ENCODE measurements around the gene EVI2B. TPM values are rescaled to one million over a fixed set of nuclear protein-coding genes. Genes with fewer than 3 reads are reported as not detected.

The EVI2B gene
- total RNA-seq, 1 experiment from 2014 or later: 0.20 TPM

- TF ChIP-seq CTCF (IDR thresholded peaks at IDR 0.05 in 2 of 3, conservative IDR thresholded peaks at IDR 0.05 in 1 of 3; ENCODE audit: borderline replicate concordance in 1 of 3, insufficient read depth in 1 of 3, low read depth in 2 of 3, low read length in 2 of 3): no peak
- no peak for TF ChIP-seq EZH2phosphoT487 (IDR thresholded peaks at IDR 0.05; ENCODE audit: borderline replicate concordance)
- TF ChIP-seq SRF (IDR thresholded peaks at IDR 0.05; ENCODE audit: low read depth): no peak
Observed at GRCh38 chr17:31296142-31296541, 17.7 kb downstream of the EVI2B start (continued).

DNA sequence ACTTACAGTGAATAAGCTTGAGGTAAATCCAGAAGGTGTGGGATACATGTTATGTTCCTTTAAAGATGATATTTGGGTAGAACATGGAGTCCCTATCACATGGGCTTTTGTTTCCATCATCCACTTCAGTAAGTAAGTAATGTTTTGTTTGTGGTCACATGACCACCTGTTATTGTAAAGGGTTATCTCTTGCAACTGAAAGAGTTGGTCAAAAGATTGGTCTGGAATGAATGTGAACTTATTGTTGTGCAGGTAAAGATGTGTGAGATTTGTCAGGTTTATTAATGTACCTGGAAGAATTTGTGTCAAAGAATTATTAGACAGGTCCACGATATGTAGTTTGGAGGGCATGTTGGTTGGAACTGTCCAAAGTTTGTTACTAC lies 18.4 kb downstream of the EVI2B start:
- no peak overlapping the region for H3K9ac ChIP-seq (ENCODE audit: low read length)
- H3K27ac ChIP-seq (ENCODE audit: low read depth, low read length): no peak overlapping the region
- POLR2A ChIA-PET: no interaction called here
- BruUV-seq (replicated peaks): no TSS peak
- ATAC-seq (no peak), DNase-seq (ENCODE audit: low read depth, low spot score) (no peak)
- no peaks in the 10 kb centered on the region for H3K36me3 ChIP-seq (ENCODE audit: control insufficient read depth in 1 of 2, insufficient read depth in 2 of 2, low read length in 2 of 2)
- no peak overlapping the region for H3K4me2 ChIP-seq (ENCODE audit: low read length)
- H3K9me2 ChIP-seq (ENCODE audit: insufficient read depth): no peaks in the 10 kb centered on the region
- RAD21 ChIA-PET (ENCODE audit: low non-redundant PET in 1 of 2, low total read pairs in 2 of 2, uncharacterized antibody in 2 of 2, unreplicated experiment in 2 of 2): no interaction called here
- H4K20me1 ChIP-seq (ENCODE audit: insufficient read depth): no peaks in the 10 kb centered on the region; the same call in 1 of the 2 replicates
- H2AFZ ChIP-seq (ENCODE audit: low read depth, low read length, poor library complexity, severe bottlenecking): no peak overlapping the region
- no peaks in the 10 kb centered on the region for H3K9me3 ChIP-seq (ENCODE audit: control insufficient read depth in 1 of 2, insufficient read depth in 1 of 2, low read depth in 1 of 2, low read length in 2 of 2)
- H3K4me3 ChIP-seq (replicated peaks in 1 of 2; ENCODE audit: low read depth in 1 of 2, low read length in 2 of 2): no peak overlapping the region
- CTCF ChIA-PET: no interaction called here
- no peaks in the 10 kb centered on the region for H3K27me3 ChIP-seq (ENCODE audit: insufficient read depth, low read length)
- H3K4me1 ChIP-seq (ENCODE audit: control insufficient read depth in 1 of 2, insufficient read depth in 2 of 2, low read length in 2 of 2): no peaks in the 10 kb centered on the region
- H3K79me2 ChIP-seq (ENCODE audit: insufficient read depth, low read length): no peaks in the 10 kb centered on the region
- TF ChIP-seq CEBPB (IDR thresholded peaks at IDR 0.05; ENCODE audit: low read depth) (no peak), POLR2AphosphoS5 (IDR thresholded peaks at IDR 0.05; ENCODE audit: low read depth, low read length) (no peak), JUND (IDR thresholded peaks at IDR 0.05) (no peak), EZH2 (IDR thresholded peaks at IDR 0.05) (no peak), EGR1 (IDR thresholded peaks at IDR 0.05; ENCODE audit: low read depth) (no peak), TCF7L2 (IDR thresholded peaks at IDR 0.05; ENCODE audit: borderline replicate concordance, extremely low read depth, insufficient read depth, insufficient read length) (no peak), CTCF (IDR thresholded peaks at IDR 0.05 in 2 of 3, conservative IDR thresholded peaks at IDR 0.05 in 1 of 3; ENCODE audit: borderline replicate concordance in 1 of 3, insufficient read depth in 1 of 3, low read depth in 2 of 3, low read length in 2 of 3) (no peak)
- TF ChIP-seq, protein P1, sequence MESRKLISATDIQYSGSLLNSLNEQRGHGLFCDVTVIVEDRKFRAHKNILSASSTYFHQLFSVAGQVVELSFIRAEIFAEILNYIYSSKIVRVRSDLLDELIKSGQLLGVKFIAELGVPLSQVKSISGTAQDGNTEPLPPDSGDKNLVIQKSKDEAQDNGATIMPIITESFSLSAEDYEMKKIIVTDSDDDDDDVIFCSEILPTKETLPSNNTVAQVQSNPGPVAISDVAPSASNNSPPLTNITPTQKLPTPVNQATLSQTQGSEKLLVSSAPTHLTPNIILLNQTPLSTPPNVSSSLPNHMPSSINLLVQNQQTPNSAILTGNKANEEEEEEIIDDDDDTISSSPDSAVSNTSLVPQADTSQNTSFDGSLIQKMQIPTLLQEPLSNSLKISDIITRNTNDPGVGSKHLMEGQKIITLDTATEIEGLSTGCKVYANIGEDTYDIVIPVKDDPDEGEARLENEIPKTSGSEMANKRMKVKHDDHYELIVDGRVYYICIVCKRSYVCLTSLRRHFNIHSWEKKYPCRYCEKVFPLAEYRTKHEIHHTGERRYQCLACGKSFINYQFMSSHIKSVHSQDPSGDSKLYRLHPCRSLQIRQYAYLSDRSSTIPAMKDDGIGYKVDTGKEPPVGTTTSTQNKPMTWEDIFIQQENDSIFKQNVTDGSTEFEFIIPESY (IDR thresholded peaks at IDR 0.05; ENCODE audit: extremely low read depth, insufficient replicate concordance, low read length): no peak
- intact Hi-C loops (cut with micrococcal nuclease): no loop called here
